ENCODE measurements around the gene ARHGEF26.

ARHGEF26 gene

GRCh38 chr3:154195620-154196356, 74.6 kb downstream of the ARHGEF26 start:
- Histone ChIP-seq H3K4me1 (ENCODE audit: control insufficient read depth, insufficient read depth, low read length) (no peaks in the 10 kb centered on the region), H3K27me3 (ENCODE audit: control insufficient read depth, insufficient read depth, low read length) (no peaks in the 10 kb centered on the region), H3K9me3 (ENCODE audit: control insufficient read depth, insufficient read depth, low read length) (no peaks in the 10 kb centered on the region), H3K4me3 (ENCODE audit: low read length) (no peak overlapping the region), H3K27ac (ENCODE audit: low read length) (no peak overlapping the region), H3K36me3 (ENCODE audit: control insufficient read depth, insufficient read depth, low read length) (no peaks in the 10 kb centered on the region)
- DNase-seq (ENCODE audit: low read depth, low spot score): no peak
- 100% methylated on average over 1 of the region's 6 CpGs for whole genome bisulfite sequencing (ENCODE audit: insufficient coverage, insufficient read length)

- Histone ChIP-seq H3K4me3 (ENCODE audit: low read length) (no peak overlapping the region), H3K4me1 (ENCODE audit: control insufficient read depth, insufficient read depth, low read length) (no peaks in the 10 kb centered on the region), H3K27ac (ENCODE audit: low read length) (no peak overlapping the region), H3K36me3 (ENCODE audit: control insufficient read depth, insufficient read depth, low read length) (no peaks in the 10 kb centered on the region), H3K9me3 (ENCODE audit: control insufficient read depth, insufficient read depth, low read length) (no peaks in the 10 kb centered on the region), H3K27me3 (ENCODE audit: control insufficient read depth, insufficient read depth, low read length) (no peaks in the 10 kb centered on the region)
- WGBS (ENCODE audit: insufficient coverage, insufficient read length): no CpG with 5 or more reads among the region's 4 CpGs
- no peak for DNase-seq (ENCODE audit: low read depth, low spot score)
Observed at GRCh38 chr3:154197751-154198150, 76.6 kb downstream of the ARHGEF26 start.

- no peak overlapping the region for H3K4me3 ChIP-seq (ENCODE audit: low read length)
Observed at GRCh38 chr3:154209499-154209898, 88.3 kb downstream of the ARHGEF26 start.

GRCh38 chr3:154210986-154211385, 89.8 kb downstream of the ARHGEF26 start:
- no peak for DNase-seq (ENCODE audit: low read depth, low spot score)
- no CpG with 5 or more reads among the region's 1 CpG for WGBS (ENCODE audit: insufficient coverage, insufficient read length)
- Histone ChIP-seq H3K27ac (ENCODE audit: low read length) (no peak overlapping the region), H3K36me3 (ENCODE audit: control insufficient read depth, insufficient read depth, low read length) (no peaks in the 10 kb centered on the region), H3K4me1 (ENCODE audit: control insufficient read depth, insufficient read depth, low read length) (no peaks in the 10 kb centered on the region), H3K9me3 (ENCODE audit: control insufficient read depth, insufficient read depth, low read length) (no peaks in the 10 kb centered on the region; the same call in 1 of the 2 replicates), H3K4me3 (ENCODE audit: low read length) (no peak overlapping the region), H3K27me3 (ENCODE audit: control insufficient read depth, insufficient read depth, low read length) (no peaks in the 10 kb centered on the region)

More at GRCh38 chr3:154209499-154209898, 88.3 kb downstream of the ARHGEF26 start:
- Histone ChIP-seq H3K4me1 (ENCODE audit: control insufficient read depth, insufficient read depth, low read length) (no peaks in the 10 kb centered on the region), H3K9me3 (ENCODE audit: control insufficient read depth, insufficient read depth, low read length) (no peaks in the 10 kb centered on the region; the same call in 1 of the 2 replicates), H3K27me3 (ENCODE audit: control insufficient read depth, insufficient read depth, low read length) (no peaks in the 10 kb centered on the region), H3K36me3 (ENCODE audit: control insufficient read depth, insufficient read depth, low read length) (no peaks in the 10 kb centered on the region), H3K27ac (ENCODE audit: low read length) (no peak overlapping the region)
- no peak for DNase-seq (ENCODE audit: low read depth, low spot score)
- WGBS (ENCODE audit: insufficient coverage, insufficient read length): no CpG with 5 or more reads among the region's 8 CpGs

GRCh38 chr3:154214306-154214705, 93.1 kb downstream of the ARHGEF26 start:
- H3K9me3 ChIP-seq (ENCODE audit: control insufficient read depth, insufficient read depth, low read length): no peaks in the 10 kb centered on the region; the same call in 1 of the 2 replicates
- no CpG with 5 or more reads among the region's 2 CpGs for WGBS (ENCODE audit: insufficient coverage, insufficient read length)
- H3K36me3 ChIP-seq (ENCODE audit: control insufficient read depth, insufficient read depth, low read length): no peaks in the 10 kb centered on the region
- no peak overlapping the region for H3K4me3 ChIP-seq (ENCODE audit: low read length)
- no peaks in the 10 kb centered on the region for H3K27me3 ChIP-seq (ENCODE audit: control insufficient read depth, insufficient read depth, low read length)
- H3K27ac ChIP-seq (ENCODE audit: low read length): no peak overlapping the region
- DNase-seq (ENCODE audit: low read depth, low spot score): no peak
- H3K4me1 ChIP-seq (ENCODE audit: control insufficient read depth, insufficient read depth, low read length): no peaks in the 10 kb centered on the region

GRCh38 chr3:154217671-154218070, 96.5 kb downstream of the ARHGEF26 start:
- H3K27ac ChIP-seq (ENCODE audit: low read length): no peak overlapping the region
- no peaks in the 10 kb centered on the region for H3K36me3 ChIP-seq (ENCODE audit: control insufficient read depth, insufficient read depth, low read length)
- WGBS (ENCODE audit: insufficient coverage, insufficient read length): no CpG with 5 or more reads among the region's 6 CpGs
- no peak overlapping the region for H3K4me3 ChIP-seq (ENCODE audit: low read length)
- no peaks in the 10 kb centered on the region for H3K27me3 ChIP-seq (ENCODE audit: control insufficient read depth, insufficient read depth, low read length)
- no peaks in the 10 kb centered on the region for H3K9me3 ChIP-seq (ENCODE audit: control insufficient read depth, insufficient read depth, low read length)
- no peaks in the 10 kb centered on the region for H3K4me1 ChIP-seq (ENCODE audit: control insufficient read depth, insufficient read depth, low read length)
- no peak for DNase-seq (ENCODE audit: low read depth, low spot score)

GRCh38 chr3:154218728-154219127, 97.5 kb downstream of the ARHGEF26 start:
- DNase-seq (ENCODE audit: low read depth, low spot score): no peak
- no peaks in the 10 kb centered on the region for H3K36me3 ChIP-seq (ENCODE audit: control insufficient read depth, insufficient read depth, low read length)
- H3K27ac ChIP-seq (ENCODE audit: low read length): no peak overlapping the region
- WGBS (ENCODE audit: insufficient coverage, insufficient read length): no CpG with 5 or more reads among the region's 1 CpG
- no peaks in the 10 kb centered on the region for H3K4me1 ChIP-seq (ENCODE audit: control insufficient read depth, insufficient read depth, low read length)
- H3K9me3 ChIP-seq (ENCODE audit: control insufficient read depth, insufficient read depth, low read length): no peaks in the 10 kb centered on the region
- no peak overlapping the region for H3K4me3 ChIP-seq (ENCODE audit: low read length)
- H3K27me3 ChIP-seq (ENCODE audit: control insufficient read depth, insufficient read depth, low read length): no peaks in the 10 kb centered on the region

GRCh38 chr3:154220462-154220861, 99.3 kb downstream of the ARHGEF26 start:
- WGBS (ENCODE audit: insufficient coverage, insufficient read length): no CpG with 5 or more reads among the region's 2 CpGs
- Histone ChIP-seq H3K4me1 (ENCODE audit: control insufficient read depth, insufficient read depth, low read length) (no peaks in the 10 kb centered on the region), H3K27me3 (ENCODE audit: control insufficient read depth, insufficient read depth, low read length) (no peaks in the 10 kb centered on the region), H3K9me3 (ENCODE audit: control insufficient read depth, insufficient read depth, low read length) (no peaks in the 10 kb centered on the region), H3K27ac (ENCODE audit: low read length) (no peak overlapping the region), H3K36me3 (ENCODE audit: control insufficient read depth, insufficient read depth, low read length) (no peaks in the 10 kb centered on the region), H3K4me3 (ENCODE audit: low read length) (no peak overlapping the region)
- DNase-seq (ENCODE audit: low read depth, low spot score): no peak

- DNase-seq (ENCODE audit: low read depth, low spot score): no peak
Observed at GRCh38 chr3:154223519-154223918, 102.3 kb downstream of the ARHGEF26 start.

GRCh38 chr3:154224366-154224765, 103.2 kb downstream of the ARHGEF26 start:
- no peak overlapping the region for H3K27ac ChIP-seq (ENCODE audit: low read length)
- no peak for DNase-seq (ENCODE audit: low read depth, low spot score)
- no peaks in the 10 kb centered on the region for H3K4me1 ChIP-seq (ENCODE audit: control insufficient read depth, insufficient read depth, low read length)
- H3K4me3 ChIP-seq (ENCODE audit: low read length): no peak overlapping the region
- no CpG with 5 or more reads among the region's 6 CpGs for WGBS (ENCODE audit: insufficient coverage, insufficient read length)
- H3K36me3 ChIP-seq (ENCODE audit: control insufficient read depth, insufficient read depth, low read length): no peaks in the 10 kb centered on the region
- no peaks in the 10 kb centered on the region for H3K9me3 ChIP-seq (ENCODE audit: control insufficient read depth, insufficient read depth, low read length)
- H3K27me3 ChIP-seq (ENCODE audit: control insufficient read depth, insufficient read depth, low read length): no peaks in the 10 kb centered on the region

More at GRCh38 chr3:154223519-154223918, 102.3 kb downstream of the ARHGEF26 start:
- no peak overlapping the region for H3K27ac ChIP-seq (ENCODE audit: low read length)
- H3K4me1 ChIP-seq (ENCODE audit: control insufficient read depth, insufficient read depth, low read length): no peaks in the 10 kb centered on the region
- no peak overlapping the region for H3K4me3 ChIP-seq (ENCODE audit: low read length)
- H3K9me3 ChIP-seq (ENCODE audit: control insufficient read depth, insufficient read depth, low read length): no peaks in the 10 kb centered on the region
- no peaks in the 10 kb centered on the region for H3K27me3 ChIP-seq (ENCODE audit: control insufficient read depth, insufficient read depth, low read length)
- H3K36me3 ChIP-seq (ENCODE audit: control insufficient read depth, insufficient read depth, low read length): no peaks in the 10 kb centered on the region

- no peaks in the 10 kb centered on the region for H3K27me3 ChIP-seq (ENCODE audit: control insufficient read depth, insufficient read depth, low read length)
- H3K36me3 ChIP-seq (ENCODE audit: control insufficient read depth, insufficient read depth, low read length): no peaks in the 10 kb centered on the region
- H3K4me3 ChIP-seq (ENCODE audit: low read length): no peak overlapping the region
- no peaks in the 10 kb centered on the region for H3K9me3 ChIP-seq (ENCODE audit: control insufficient read depth, insufficient read depth, low read length)
- no peak for DNase-seq (ENCODE audit: low read depth, low spot score)
- H3K27ac ChIP-seq (ENCODE audit: low read length): no peak overlapping the region
- no peaks in the 10 kb centered on the region for H3K4me1 ChIP-seq (ENCODE audit: control insufficient read depth, insufficient read depth, low read length)
Observed at GRCh38 chr3:154224866-154225265, 103.7 kb downstream of the ARHGEF26 start.

Data from iPS DF 6.9 (cell line).